Choroid plexus epithelial cell (primary cell): ENCODE results near the gene PPM1M.

ENCODE experiments used
- DNase-seq: peaks from one replicate; pipeline ENCODE4 v3.0.0-alpha.2; 2010; ENCODE audit warnings: low read depth
- H3K4me3 ChIP-seq: 2 replicates; pipeline ENCODE4 v1.5.1; 2011; ENCODE audit warnings: low read depth, mild to moderate bottlenecking, control low read depth, low read length, moderate library complexity
- TF ChIP-seq, protein P1 (sequence below): conservative IDR thresholded peaks from 2 replicates; pipeline ENCODE4 v1.5.1; 2011; ENCODE audit warnings: low read depth, mild to moderate bottlenecking, control low read depth, inconsistent platforms, low read length, moderate library complexity

PPM1M gene, protein sequence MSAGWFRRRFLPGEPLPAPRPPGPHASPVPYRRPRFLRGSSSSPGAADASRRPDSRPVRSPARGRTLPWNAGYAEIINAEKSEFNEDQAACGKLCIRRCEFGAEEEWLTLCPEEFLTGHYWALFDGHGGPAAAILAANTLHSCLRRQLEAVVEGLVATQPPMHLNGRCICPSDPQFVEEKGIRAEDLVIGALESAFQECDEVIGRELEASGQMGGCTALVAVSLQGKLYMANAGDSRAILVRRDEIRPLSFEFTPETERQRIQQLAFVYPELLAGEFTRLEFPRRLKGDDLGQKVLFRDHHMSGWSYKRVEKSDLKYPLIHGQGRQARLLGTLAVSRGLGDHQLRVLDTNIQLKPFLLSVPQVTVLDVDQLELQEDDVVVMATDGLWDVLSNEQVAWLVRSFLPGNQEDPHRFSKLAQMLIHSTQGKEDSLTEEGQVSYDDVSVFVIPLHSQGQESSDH

DNA sequence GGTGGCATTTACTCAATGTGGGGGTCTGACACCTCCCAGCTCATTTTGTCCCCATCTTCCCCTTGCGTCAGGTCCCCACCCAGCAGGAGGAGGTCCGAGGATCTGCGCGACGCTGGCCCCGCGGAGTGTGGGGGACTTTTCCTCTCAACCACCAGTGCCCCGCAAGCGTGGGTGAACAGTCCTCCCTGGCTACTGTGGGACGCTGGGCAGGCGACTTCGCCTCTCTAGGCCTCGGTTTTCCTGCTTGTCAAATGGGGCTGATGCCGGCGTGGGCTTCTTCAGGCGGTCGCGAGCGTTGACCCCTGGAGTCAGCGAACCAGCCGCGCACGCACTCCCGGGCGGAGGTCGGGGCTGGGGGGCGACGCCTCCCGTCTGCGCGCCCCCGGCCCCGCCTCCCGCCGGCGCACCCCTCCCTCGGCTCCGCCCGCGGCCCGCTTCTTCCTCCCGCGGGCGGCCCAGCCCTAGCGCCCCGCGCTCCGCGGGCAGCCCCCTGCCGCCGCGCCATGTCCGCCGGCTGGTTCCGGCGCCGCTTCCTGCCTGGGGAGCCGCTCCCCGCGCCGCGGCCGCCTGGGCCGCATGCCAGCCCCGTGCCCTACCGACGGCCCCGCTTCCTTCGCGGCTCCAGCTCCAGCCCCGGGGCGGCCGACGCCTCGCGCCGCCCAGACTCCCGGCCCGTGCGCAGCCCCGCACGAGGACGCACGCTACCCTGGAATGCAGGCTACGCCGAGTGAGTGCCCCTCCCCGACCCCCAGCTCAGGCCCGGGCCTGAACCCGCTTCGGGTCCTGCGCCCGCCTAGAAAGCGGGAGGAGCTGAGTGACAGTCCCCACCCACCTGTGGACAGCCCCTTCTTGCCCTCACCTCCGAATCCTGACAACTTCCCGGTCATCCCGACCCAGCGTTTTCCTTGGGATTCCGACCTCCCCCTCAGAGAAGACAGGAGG, at the start of gene PPM1M:
TSS of gene PPM1M (plus strand) at position 438 of the 942 bp plus-strand sequence. CDS start at position 504, 66 bp downstream.
- peak; percentile 50 for DNase-seq
- peak within 1 kb of the TSS; percentile 65 for H3K4me3 ChIP-seq
- TF ChIP-seq, protein P1, sequence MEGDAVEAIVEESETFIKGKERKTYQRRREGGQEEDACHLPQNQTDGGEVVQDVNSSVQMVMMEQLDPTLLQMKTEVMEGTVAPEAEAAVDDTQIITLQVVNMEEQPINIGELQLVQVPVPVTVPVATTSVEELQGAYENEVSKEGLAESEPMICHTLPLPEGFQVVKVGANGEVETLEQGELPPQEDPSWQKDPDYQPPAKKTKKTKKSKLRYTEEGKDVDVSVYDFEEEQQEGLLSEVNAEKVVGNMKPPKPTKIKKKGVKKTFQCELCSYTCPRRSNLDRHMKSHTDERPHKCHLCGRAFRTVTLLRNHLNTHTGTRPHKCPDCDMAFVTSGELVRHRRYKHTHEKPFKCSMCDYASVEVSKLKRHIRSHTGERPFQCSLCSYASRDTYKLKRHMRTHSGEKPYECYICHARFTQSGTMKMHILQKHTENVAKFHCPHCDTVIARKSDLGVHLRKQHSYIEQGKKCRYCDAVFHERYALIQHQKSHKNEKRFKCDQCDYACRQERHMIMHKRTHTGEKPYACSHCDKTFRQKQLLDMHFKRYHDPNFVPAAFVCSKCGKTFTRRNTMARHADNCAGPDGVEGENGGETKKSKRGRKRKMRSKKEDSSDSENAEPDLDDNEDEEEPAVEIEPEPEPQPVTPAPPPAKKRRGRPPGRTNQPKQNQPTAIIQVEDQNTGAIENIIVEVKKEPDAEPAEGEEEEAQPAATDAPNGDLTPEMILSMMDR, result no peak

DNA sequence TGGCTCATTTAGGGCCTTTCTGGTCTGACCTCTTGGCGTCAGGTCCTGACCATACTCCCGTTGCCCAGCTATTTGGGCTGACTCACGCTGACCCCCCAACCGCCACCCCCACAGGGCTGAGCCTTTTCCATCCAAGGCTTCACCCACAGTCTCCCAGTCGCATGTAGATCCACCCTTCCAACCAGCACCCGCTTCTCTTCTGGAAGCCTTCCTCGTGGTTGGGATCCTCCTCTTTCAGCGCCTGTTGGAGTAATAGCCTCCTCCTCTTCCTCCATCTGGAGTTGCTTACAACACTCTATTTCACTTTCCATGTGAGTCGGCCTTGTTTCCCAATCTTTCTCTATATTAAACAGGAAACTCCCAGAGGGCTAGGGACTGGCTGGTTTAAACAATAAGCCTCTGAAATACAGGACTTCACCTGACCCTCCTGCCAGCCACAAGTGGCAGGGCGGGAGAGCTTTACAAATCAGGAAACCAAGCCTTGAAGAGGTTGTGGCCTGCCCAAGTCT, 49.7 kb upstream of the PPM1M start:
- no peak overlapping the region for H3K4me3 ChIP-seq
- TF ChIP-seq, protein P1, result no peak
- peak; percentile 57 for DNase-seq

DNA sequence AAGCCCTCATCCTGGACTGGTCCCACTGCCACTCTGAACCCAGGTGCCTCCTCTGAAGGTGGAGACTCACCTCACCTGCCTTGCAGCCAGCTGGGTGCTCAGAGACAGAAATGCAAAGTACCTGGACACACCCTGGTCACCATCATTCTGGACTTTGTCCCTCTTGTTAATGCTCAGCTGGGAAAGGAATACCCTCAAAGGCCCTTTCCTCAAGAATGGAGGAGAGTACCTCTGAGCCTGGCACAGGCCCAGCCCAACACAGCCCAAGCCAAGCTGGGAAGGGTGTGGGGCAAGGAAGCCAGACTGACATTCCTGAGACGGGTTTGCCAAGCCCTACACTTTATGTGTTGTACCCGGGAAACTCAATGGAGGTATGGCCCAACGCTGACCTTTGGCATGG, 48.6 kb upstream of the PPM1M start:
- DNase-seq, result no peak
- no peak overlapping the region for H3K4me3 ChIP-seq
- TF ChIP-seq, protein P1, result no peak

DNA sequence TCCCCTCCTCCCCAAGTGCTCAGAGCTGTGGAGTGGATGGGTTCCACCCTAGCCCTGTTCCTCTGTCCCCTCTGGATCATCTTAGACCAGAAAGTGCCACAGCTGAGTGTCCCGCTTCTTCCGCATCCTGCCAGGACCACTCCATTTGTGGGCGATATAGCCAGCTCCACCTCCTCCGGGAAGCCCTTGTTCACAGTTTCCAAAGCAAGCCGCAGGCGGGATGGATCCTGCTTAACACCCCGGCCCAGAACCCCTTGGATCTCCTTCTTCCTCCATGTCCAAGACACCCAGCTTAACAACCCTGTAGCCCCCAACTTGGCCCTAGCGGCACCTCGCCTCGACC, 48.1 kb upstream of the PPM1M start:
- H3K4me3 ChIP-seq, result peak overlapping the region; percentile 96
- TF ChIP-seq, protein P1, result no peak
- no peak for DNase-seq

DNA sequence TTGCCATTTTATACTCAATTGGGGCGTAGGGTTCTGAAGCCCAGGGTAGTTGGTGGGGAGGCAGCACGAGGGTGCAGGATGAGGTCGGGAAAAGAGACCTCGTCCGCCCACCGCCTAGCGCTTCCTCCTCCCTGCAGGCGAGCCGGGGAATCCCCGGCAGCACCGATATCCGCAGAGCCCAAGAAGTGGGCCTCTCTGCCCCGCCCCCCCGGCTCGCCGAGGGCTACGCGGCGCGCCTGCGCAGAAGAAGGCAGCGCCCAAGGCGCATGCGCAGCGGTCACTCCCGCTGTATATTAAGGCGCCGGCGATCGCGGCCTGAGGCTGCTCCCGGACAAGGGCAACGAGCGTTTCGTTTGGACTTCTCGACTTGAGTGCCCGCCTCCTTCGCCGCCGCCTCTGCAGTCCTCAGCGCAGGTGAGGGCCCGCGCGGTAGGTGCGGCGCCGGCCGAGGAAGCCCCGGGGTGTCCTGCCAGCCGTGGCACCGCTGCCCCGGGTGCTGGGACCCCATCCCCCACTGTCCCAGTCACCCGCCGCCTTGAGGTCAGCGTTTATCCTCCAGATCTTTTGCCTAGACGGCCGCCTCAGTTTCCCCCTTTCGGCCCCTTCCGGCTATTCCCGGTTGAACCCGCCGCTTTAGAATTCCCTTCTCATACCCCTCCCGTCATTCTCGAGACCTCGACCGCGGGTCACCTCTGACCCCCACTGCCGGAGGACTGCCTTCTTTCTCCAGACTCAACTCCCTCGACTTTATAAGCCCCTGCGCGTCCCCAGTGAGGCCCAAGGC, 47.5 kb upstream of the PPM1M start, which contains the start of gene ALAS1:
TSS of gene ALAS1 (plus strand) at position 319 of the 784 bp plus-strand sequence. CDS start 1,082 bp downstream, outside the sequence.
- peak; percentile 91 for DNase-seq
- TF ChIP-seq, protein P1, result no peak
- H3K4me3 ChIP-seq, result peak within 1 kb of the TSS; percentile 96
